HG03039 (cell line): ENCODE measurements around the gene GOLPH3L.
"Not testable (repeated sequence)": the region's sequence is repeated elsewhere in the genome, so short reads cannot be mapped to it uniquely, and the experiment has no call there.

Source experiments
- ATAC-seq: cut with Tn5 transposase; IDR thresholded peaks from one replicate; pipeline ENCODE4 v1.9.1; 2021; ENCODE audit warnings: mild to moderate bottlenecking, moderate library complexity; ENCODE audit not compliant: unreplicated experiment

GOLPH3L gene

GRCh38 chr1:150696995-150697927, at the start of gene GOLPH3L:
Gene GOLPH3L (minus strand): TSS chr1:150697154. CDS start chr1:150694838, 2,316 bp downstream.
- peak; percentile 97 for ATAC-seq

- no peak for ATAC-seq
Observed at GRCh38 chr1:150730130-150730721, 33.3 kb upstream of the GOLPH3L start.

- ATAC-seq, result no peak
Observed at GRCh38 chr1:150724336-150724735, 27.4 kb upstream of the GOLPH3L start.

GRCh38 chr1:150720703-150721102, 23.7 kb upstream of the GOLPH3L start, which contains the start of gene HORMAD1:
Gene HORMAD1 (minus strand): TSS chr1:150720895. CDS start chr1:150719505, 1,390 bp downstream.
- ATAC-seq, result no peak

GRCh38 chr1:150720098-150720497, 23.1 kb upstream of the GOLPH3L start:
- no peak for ATAC-seq

GRCh38 chr1:150718225-150718891, 21.4 kb upstream of the GOLPH3L start:
- no peak for ATAC-seq

GRCh38 chr1:150709031-150709430, 12.1 kb upstream of the GOLPH3L start:
- not testable (repeated sequence) for ATAC-seq

GRCh38 chr1:150708595-150708994, 11.6 kb upstream of the GOLPH3L start:
- ATAC-seq, result no peak

GRCh38 chr1:150706091-150706490, 9.1 kb upstream of the GOLPH3L start:
- ATAC-seq, result no peak

- no peak for ATAC-seq
Observed at GRCh38 chr1:150703427-150703826, 6.5 kb upstream of the GOLPH3L start.

- ATAC-seq, result no peak
Observed at GRCh38 chr1:150696590-150696989, 364 bp downstream of the GOLPH3L start.

- no peak for ATAC-seq
Observed at GRCh38 chr1:150696162-150696561, 792 bp downstream of the GOLPH3L start.

- ATAC-seq, result no peak
Observed at GRCh38 chr1:150695561-150695960, 1.4 kb downstream of the GOLPH3L start.

- ATAC-seq, result no peak
Observed at GRCh38 chr1:150692720-150693119, 4.2 kb downstream of the GOLPH3L start.

GRCh38 chr1:150688763-150689162, 8.2 kb downstream of the GOLPH3L start:
- no peak for ATAC-seq

- no peak for ATAC-seq
Observed at GRCh38 chr1:150686275-150686674, 10.7 kb downstream of the GOLPH3L start.

GRCh38 chr1:150683914-150684313, 13.0 kb downstream of the GOLPH3L start:
- no peak for ATAC-seq

GRCh38 chr1:150678988-150679387, 18.0 kb downstream of the GOLPH3L start:
- no peak for ATAC-seq

- ATAC-seq, result no peak
Observed at GRCh38 chr1:150674881-150675280, 22.1 kb downstream of the GOLPH3L start.

- no peak for ATAC-seq
Observed at GRCh38 chr1:150663321-150663720, 33.6 kb downstream of the GOLPH3L start.

GRCh38 chr1:150662811-150663210, 34.1 kb downstream of the GOLPH3L start:
- ATAC-seq, result no peak
